ENCODE measurements around the gene GNAS-AS1. TPM values are rescaled to one million over a fixed set of nuclear protein-coding genes. Genes with fewer than 3 reads are reported as not detected.

GNAS-AS1 gene
- total and polyA plus RNA-seq, 2 experiments from 2014 or later = 0.98 TPM; not detected in 1

DNA sequence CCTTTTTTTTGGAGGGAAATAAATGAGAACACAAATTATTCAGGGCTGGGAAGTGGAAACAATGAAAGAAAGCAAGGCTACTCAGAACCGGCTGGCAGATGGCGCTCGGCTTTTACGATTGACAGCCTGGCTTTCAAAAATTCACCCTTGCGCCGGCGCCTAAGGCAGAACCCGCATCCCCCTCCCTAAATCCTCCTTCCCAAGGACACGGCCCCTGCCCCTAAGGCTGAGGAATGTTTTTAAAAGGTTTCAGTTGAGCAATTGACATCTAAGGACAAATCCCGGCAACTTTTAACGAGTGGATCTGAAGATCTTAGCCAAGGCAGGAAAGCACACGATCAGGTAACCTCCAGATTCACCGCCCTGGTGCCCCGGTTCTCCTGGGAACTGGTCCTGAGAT is 18.1 kb upstream of the GNAS-AS1 start:
- TF ChIP-seq, protein P1, sequence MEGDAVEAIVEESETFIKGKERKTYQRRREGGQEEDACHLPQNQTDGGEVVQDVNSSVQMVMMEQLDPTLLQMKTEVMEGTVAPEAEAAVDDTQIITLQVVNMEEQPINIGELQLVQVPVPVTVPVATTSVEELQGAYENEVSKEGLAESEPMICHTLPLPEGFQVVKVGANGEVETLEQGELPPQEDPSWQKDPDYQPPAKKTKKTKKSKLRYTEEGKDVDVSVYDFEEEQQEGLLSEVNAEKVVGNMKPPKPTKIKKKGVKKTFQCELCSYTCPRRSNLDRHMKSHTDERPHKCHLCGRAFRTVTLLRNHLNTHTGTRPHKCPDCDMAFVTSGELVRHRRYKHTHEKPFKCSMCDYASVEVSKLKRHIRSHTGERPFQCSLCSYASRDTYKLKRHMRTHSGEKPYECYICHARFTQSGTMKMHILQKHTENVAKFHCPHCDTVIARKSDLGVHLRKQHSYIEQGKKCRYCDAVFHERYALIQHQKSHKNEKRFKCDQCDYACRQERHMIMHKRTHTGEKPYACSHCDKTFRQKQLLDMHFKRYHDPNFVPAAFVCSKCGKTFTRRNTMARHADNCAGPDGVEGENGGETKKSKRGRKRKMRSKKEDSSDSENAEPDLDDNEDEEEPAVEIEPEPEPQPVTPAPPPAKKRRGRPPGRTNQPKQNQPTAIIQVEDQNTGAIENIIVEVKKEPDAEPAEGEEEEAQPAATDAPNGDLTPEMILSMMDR (IDR thresholded peaks at IDR 0.05; ENCODE audit: poor library complexity) = peak; percentile 69
- no peak for TF ChIP-seq EZH2 (IDR thresholded peaks at IDR 0.05; ENCODE audit: borderline replicate concordance)
- Histone ChIP-seq H3K27ac (no peak overlapping the region), H3K9me2 (replicated peaks; ENCODE audit: insufficient read depth) (no peaks in the 10 kb centered on the region), H4K20me1 (ENCODE audit: insufficient read depth, poor library complexity, severe bottlenecking) (no peaks in the 10 kb centered on the region), H3K4me3 (no peak overlapping the region), H3K9me3 (ENCODE audit: low read depth) (no peaks in the 10 kb centered on the region), H3K4me1 (ENCODE audit: insufficient read depth) (peaks cover 2% of the 10 kb centered on the region), H2AFZ (peak overlapping the region; percentile 60), H3K36me3 (replicated peaks; ENCODE audit: insufficient read depth, low read depth) (no peaks in the 10 kb centered on the region), H3K79me2 (no peaks in the 10 kb centered on the region), H3K27me3 (no peaks in the 10 kb centered on the region), H3K4me2 (peak overlapping the region; percentile 67)
- WGBS (ENCODE audit: low lambda C conversion rate, missing lambda C conversion rate) = 25% methylated on average over 14 of the region's 14 CpGs
- peak; percentile 50 for DNase-seq (ENCODE audit: low spot score)

DNA sequence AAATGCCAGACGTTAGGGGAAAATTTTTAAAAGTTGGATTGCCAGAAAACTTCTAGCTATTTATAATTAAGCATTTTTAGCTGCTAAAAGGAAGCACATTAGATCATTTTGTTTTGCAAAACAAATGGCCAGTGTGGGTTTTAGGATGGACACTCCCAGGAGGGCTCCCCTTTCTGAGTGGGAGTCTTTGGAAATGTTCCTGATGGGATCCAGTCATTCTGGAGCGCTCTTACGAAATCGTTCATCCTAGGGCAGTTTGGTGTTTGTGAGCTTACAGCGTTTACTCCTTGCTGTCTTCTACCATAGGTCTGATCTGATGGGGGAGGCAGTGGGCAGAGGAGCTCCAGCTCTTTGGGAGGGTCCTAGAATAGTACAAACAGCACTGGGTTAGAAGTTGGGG is 16.5 kb upstream of the GNAS-AS1 start:
- Histone ChIP-seq H3K27me3 (peaks cover 5% of the 10 kb centered on the region), H3K9me3 (ENCODE audit: low read depth) (no peaks in the 10 kb centered on the region), H3K27ac (no peak overlapping the region), H3K4me3 (no peak overlapping the region), H3K4me2 (no peak overlapping the region), H4K20me1 (ENCODE audit: insufficient read depth, poor library complexity, severe bottlenecking) (no peaks in the 10 kb centered on the region), H3K9me2 (replicated peaks; ENCODE audit: insufficient read depth) (no peaks in the 10 kb centered on the region), H2AFZ (no peak overlapping the region), H3K4me1 (ENCODE audit: insufficient read depth) (peaks cover 2% of the 10 kb centered on the region), H3K79me2 (no peaks in the 10 kb centered on the region), H3K36me3 (replicated peaks; ENCODE audit: insufficient read depth, low read depth) (no peaks in the 10 kb centered on the region)
- no peak for DNase-seq (ENCODE audit: low spot score)
- TF ChIP-seq, protein P1 (IDR thresholded peaks at IDR 0.05; ENCODE audit: poor library complexity) = no peak
- TF ChIP-seq EZH2phosphoT487 (IDR thresholded peaks at IDR 0.05; ENCODE audit: low read depth, severe bottlenecking, unreplicated experiment) (no peak), EZH2 (IDR thresholded peaks at IDR 0.05; ENCODE audit: borderline replicate concordance) (no peak)
- WGBS (ENCODE audit: low lambda C conversion rate, missing lambda C conversion rate) = 72% methylated on average over 5 of the region's 5 CpGs

DNA sequence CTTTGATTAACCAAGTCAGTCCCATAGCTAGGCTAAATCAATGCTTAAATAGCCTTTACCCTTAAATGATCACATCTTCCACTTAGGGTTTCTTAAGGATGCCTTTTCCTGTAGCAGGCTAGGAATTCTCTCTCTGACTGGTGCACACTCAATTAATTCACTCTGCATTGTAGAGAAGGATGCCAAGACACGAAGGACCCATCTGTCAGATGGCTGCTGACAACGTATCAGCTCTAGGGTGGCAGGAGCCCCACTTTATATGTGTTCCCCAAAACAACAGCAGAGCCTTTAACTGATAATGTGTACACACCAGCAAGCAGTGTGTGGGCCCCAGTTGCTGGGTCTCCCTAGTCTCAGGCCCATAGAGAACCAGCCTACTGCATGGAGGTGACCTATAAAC is 15.1 kb upstream of the GNAS-AS1 start:
- H3K9me2 ChIP-seq (replicated peaks; ENCODE audit: insufficient read depth) = no peaks in the 10 kb centered on the region
- H3K4me3 ChIP-seq = no peak overlapping the region
- H3K36me3 ChIP-seq (replicated peaks; ENCODE audit: insufficient read depth, low read depth) = no peaks in the 10 kb centered on the region
- no peaks in the 10 kb centered on the region for H4K20me1 ChIP-seq (ENCODE audit: insufficient read depth, poor library complexity, severe bottlenecking)
- H3K9me3 ChIP-seq (ENCODE audit: low read depth) = no peaks in the 10 kb centered on the region
- H3K79me2 ChIP-seq = no peaks in the 10 kb centered on the region
- no peak for DNase-seq (ENCODE audit: low spot score)
- TF ChIP-seq EZH2phosphoT487 (IDR thresholded peaks at IDR 0.05; ENCODE audit: low read depth, severe bottlenecking, unreplicated experiment) (no peak), EZH2 (IDR thresholded peaks at IDR 0.05; ENCODE audit: borderline replicate concordance) (no peak)
- TF ChIP-seq, protein P1 (IDR thresholded peaks at IDR 0.05; ENCODE audit: poor library complexity) = no peak
- no peak overlapping the region for H3K4me2 ChIP-seq
- H3K27me3 ChIP-seq = peaks cover 8% of the 10 kb centered on the region
- no peak overlapping the region for H3K27ac ChIP-seq
- H2AFZ ChIP-seq = no peak overlapping the region
- H3K4me1 ChIP-seq (ENCODE audit: insufficient read depth) = peaks cover 2% of the 10 kb centered on the region
- 93% methylated on average over 2 of the region's 2 CpGs for WGBS (ENCODE audit: low lambda C conversion rate, missing lambda C conversion rate)

DNA sequence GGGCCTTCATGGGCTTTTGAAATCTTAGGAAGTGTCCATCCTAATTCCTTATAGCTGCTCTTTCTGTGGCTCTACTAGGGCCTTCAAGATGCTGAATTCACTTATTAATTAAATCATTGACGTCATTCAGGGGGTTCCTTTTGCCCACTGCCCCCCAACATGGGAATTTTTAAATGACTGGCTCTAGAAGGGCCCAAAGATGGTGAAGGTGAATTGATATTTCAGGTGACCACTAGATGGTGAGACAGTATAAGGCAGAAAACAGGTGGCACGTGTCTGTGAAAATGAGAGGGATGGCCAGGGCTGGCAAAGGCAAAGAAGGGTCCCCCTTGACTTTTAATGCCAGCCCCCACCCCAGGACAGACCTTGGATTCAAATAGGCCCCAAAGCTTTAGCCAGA is 13.6 kb upstream of the GNAS-AS1 start:
- WGBS (ENCODE audit: low lambda C conversion rate, missing lambda C conversion rate) = 46% methylated on average over 2 of the region's 2 CpGs
- Histone ChIP-seq H3K9me3 (ENCODE audit: low read depth) (no peaks in the 10 kb centered on the region), H3K27me3 (peaks cover 8% of the 10 kb centered on the region), H3K4me2 (no peak overlapping the region), H3K36me3 (replicated peaks; ENCODE audit: insufficient read depth, low read depth) (no peaks in the 10 kb centered on the region), H3K27ac (no peak overlapping the region), H2AFZ (no peak overlapping the region), H3K9me2 (replicated peaks; ENCODE audit: insufficient read depth) (no peaks in the 10 kb centered on the region), H3K4me1 (ENCODE audit: insufficient read depth) (peaks cover 2% of the 10 kb centered on the region), H4K20me1 (ENCODE audit: insufficient read depth, poor library complexity, severe bottlenecking) (no peaks in the 10 kb centered on the region), H3K4me3 (no peak overlapping the region), H3K79me2 (no peaks in the 10 kb centered on the region)
- TF ChIP-seq, protein P1 (IDR thresholded peaks at IDR 0.05; ENCODE audit: poor library complexity) = no peak
- TF ChIP-seq EZH2 (IDR thresholded peaks at IDR 0.05; ENCODE audit: borderline replicate concordance) (no peak), EZH2phosphoT487 (IDR thresholded peaks at IDR 0.05; ENCODE audit: low read depth, severe bottlenecking, unreplicated experiment) (no peak)
- DNase-seq (ENCODE audit: low spot score) = no peak
